Stomach (tissue), 4 donors: ENCODE data around the gene SCFD2.

Experiments used
- CTCF ChIP-seq, 7 experiments: fragments of 450-650 bp in 4 of 7; fragments of 200-600 bp in 3 of 7; sonication (generic) in 3 of 7; IDR thresholded peaks; one replicate each; pipeline ENCODE4 v1.5.1; 2016 to 2019; ENCODE audit warnings: antibody characterized with exemption in 7 of 7, control low read depth in 2 of 7, mild to moderate bottlenecking in 1 of 7
- EP300 ChIP-seq: sonication (generic); formaldehyde crosslinking; IDR thresholded peaks from one replicate; pipeline ENCODE4 v1.6.1; 2017; ENCODE audit warnings: antibody characterized with exemption
- POLR2A ChIP-seq, 4 donors: fragments of 450-650 bp; IDR thresholded peaks; one replicate each; pipeline ENCODE4 v1.6.1; 2016; ENCODE audit warnings: antibody characterized with exemption in 4 of 4, control low read depth in 2 of 4, mild to moderate bottlenecking in 1 of 4, moderate library complexity in 1 of 4
- POLR2AphosphoS5 ChIP-seq, 3 donors: sonication (generic); formaldehyde crosslinking; IDR thresholded peaks; one replicate each; pipeline ENCODE4 v1.6.1; 2016; ENCODE audit warnings: antibody characterized with exemption in 3 of 3

GRCh38 chr4:52889354-52889753 lies 476.5 kb downstream of the SCFD2 start:
- TF ChIP-seq POLR2A (IDR thresholded peaks at IDR 0.05) = no peak
- no peak for TF ChIP-seq CTCF (IDR thresholded peaks at IDR 0.05)
- TF ChIP-seq POLR2AphosphoS5 (IDR thresholded peaks at IDR 0.05) = no peak
- TF ChIP-seq EP300 = no peak
